Fibroblast of lung (primary cell): Measurements from ENCODE around the gene CASP4. TPM values are rescaled to one million over a fixed set of nuclear protein-coding genes. Genes with fewer than 3 reads are reported as not detected.
"Not testable (repeated sequence)": the region's sequence is repeated elsewhere in the genome, so short reads cannot be mapped to it uniquely, and the experiment has no call there.

ENCODE experiments used
- DNase-seq, 2 donors: peaks; one replicate each; pipeline versions ENCODE4 v3.0.0 to v3.0.0-alpha.2; 2010; ENCODE audit warnings: low read depth in 2 of 2
- H2AFZ ChIP-seq: 2 replicates; pipeline ENCODE4 v1.5.1; 2012; ENCODE audit warnings: low read length, control low read depth, inconsistent platforms
- H3K27ac ChIP-seq: 2 replicates; pipeline ENCODE4 v1.5.1; 2011; ENCODE audit warnings: low read length, control low read depth; ENCODE audit not compliant: insufficient read depth
- H3K27me3 ChIP-seq: 2 replicates; pipeline ENCODE4 v1.5.1; 2011; ENCODE audit warnings: mild to moderate bottlenecking, low read length; ENCODE audit not compliant: control insufficient read depth, insufficient read depth
- H3K36me3 ChIP-seq: 2 replicates; pipeline ENCODE4 v1.5.1; 2011; ENCODE audit warnings: low read length; ENCODE audit not compliant: control insufficient read depth, insufficient read depth
- H3K4me1 ChIP-seq: 2 replicates; pipeline ENCODE4 v1.5.1; 2011; ENCODE audit warnings: low read length; ENCODE audit not compliant: control insufficient read depth, insufficient read depth; ENCODE audit errors: extremely low read depth
- H3K4me2 ChIP-seq: 2 replicates; pipeline ENCODE4 v1.5.1; 2011; ENCODE audit warnings: low read length, control low read depth; ENCODE audit not compliant: insufficient read depth; ENCODE audit errors: extremely low read depth
- H3K4me3 ChIP-seq, 4 experiments: fragments of 200-600 bp in 1 of 4; sonication (generic) in 1 of 4; replicated peaks in 1 of 4; 2 replicates each; pipeline ENCODE4 v1.5.1; 2011 to 2016; ENCODE audit warnings: low read length in 4 of 4, low read depth in 3 of 4, mild to moderate bottlenecking in 3 of 4, control low read depth in 2 of 4, inconsistent platforms in 1 of 4, mixed read lengths in 1 of 4; ENCODE audit not compliant: insufficient read depth in 1 of 4; ENCODE audit errors: control extremely low read depth in 1 of 4
- H3K79me2 ChIP-seq: 2 replicates; pipeline ENCODE4 v1.5.1; 2012; ENCODE audit warnings: mild to moderate bottlenecking, low read length, inconsistent platforms; ENCODE audit not compliant: control insufficient read depth, insufficient read depth
- H3K9ac ChIP-seq: 2 replicates; pipeline ENCODE4 v1.5.1; 2011; ENCODE audit warnings: mild to moderate bottlenecking, low read length, control low read depth; ENCODE audit not compliant: insufficient read depth
- H3K9me3 ChIP-seq: 2 replicates; pipeline ENCODE4 v1.5.1; 2012; ENCODE audit warnings: low read depth, low read length; ENCODE audit not compliant: control insufficient read depth, insufficient read depth
- H4K20me1 ChIP-seq: 2 replicates; pipeline ENCODE4 v1.5.1; 2011; ENCODE audit warnings: low read length; ENCODE audit not compliant: control insufficient read depth, insufficient read depth; ENCODE audit errors: extremely low read depth
- CTCF ChIP-seq, 2 donors: IDR thresholded peaks in 1 of 2; conservative IDR thresholded peaks in 1 of 2; 1 replicate in 1 of 2; 2 replicates in 1 of 2; pipeline ENCODE4 v1.5.1; 2011 to 2012; ENCODE audit warnings: low read length in 2 of 2, control low read depth in 1 of 2, inconsistent platforms in 1 of 2, low read depth in 1 of 2, mild to moderate bottlenecking in 1 of 2
- EZH2 ChIP-seq: IDR thresholded peaks from 2 replicates; pipeline ENCODE4 v1.5.1; 2012; ENCODE audit warnings: low read length, control low read depth, mild to moderate bottlenecking; ENCODE audit errors: missing control alignments
- polyA plus RNA-seq, 2 donors: library from polyadenylated mRNA; depleted of rRNA in 1 of 2; stranded (reverse) in 1 of 2; unstranded in 1 of 2; fragments of >200 nt; gene quantifications; 2 replicates each; pipeline ENCODE4 v1.2.1, GENCODE V29; 2011 to 2012; ENCODE audit warnings: missing spikeins in 1 of 2
- total RNA-seq: library from RNA; depleted of rRNA; stranded (reverse); fragments of >200 nt; gene quantifications from 2 replicates; pipeline ENCODE4 v1.2.1, GENCODE V29; 2014

CASP4 gene
- total and polyA plus RNA-seq, 2 donors (not counting 1 experiment from before 2014, with no cell fraction given) = 196 to 204 TPM

GRCh38 chr11:104934594-104934993 is 33.8 kb downstream of the CASP4 start:
- Histone ChIP-seq H3K9me3 (no peaks in the 10 kb centered on the region), H4K20me1 (no peaks in the 10 kb centered on the region), H3K4me3 (no peak overlapping the region), H3K79me2 (no peaks in the 10 kb centered on the region), H3K36me3 (no peaks in the 10 kb centered on the region), H3K4me1 (no peaks in the 10 kb centered on the region), H3K27ac (no peak overlapping the region), H3K27me3 (no peaks in the 10 kb centered on the region), H3K4me2 (no peak overlapping the region), H3K9ac (no peak overlapping the region), H2AFZ (no peak overlapping the region)
- TF ChIP-seq EZH2 = no peak
- TF ChIP-seq CTCF (conservative IDR thresholded peaks at IDR 0.05 in 1 of 2, IDR thresholded peaks at IDR 0.05 in 1 of 2; ENCODE audit: low read depth in 1 of 2, low read length in 2 of 2) = no peak
- no peak for DNase-seq

GRCh38 chr11:104934073-104934472 is 34.3 kb downstream of the CASP4 start:
- H3K4me1 ChIP-seq, DNase-seq, H3K27ac ChIP-seq, H4K20me1 ChIP-seq, H3K36me3 ChIP-seq, H3K9ac ChIP-seq, H3K4me2 ChIP-seq, H2AFZ ChIP-seq, H3K79me2 ChIP-seq, H3K27me3 ChIP-seq, H3K4me3 ChIP-seq, H3K9me3 ChIP-seq: not testable (repeated sequence)

GRCh38 chr11:104928811-104929210 is 39.6 kb downstream of the CASP4 start:
- no peaks in the 10 kb centered on the region for H4K20me1 ChIP-seq
- no peak overlapping the region for H3K4me3 ChIP-seq
- H3K79me2 ChIP-seq = no peaks in the 10 kb centered on the region
- H3K4me2 ChIP-seq = no peak overlapping the region
- H3K9me3 ChIP-seq = no peaks in the 10 kb centered on the region
- no peaks in the 10 kb centered on the region for H3K4me1 ChIP-seq
- TF ChIP-seq CTCF (conservative IDR thresholded peaks at IDR 0.05 in 1 of 2, IDR thresholded peaks at IDR 0.05 in 1 of 2; ENCODE audit: low read depth in 1 of 2, low read length in 2 of 2) (no peak), EZH2 (no peak)
- no peaks in the 10 kb centered on the region for H3K27me3 ChIP-seq
- no peak overlapping the region for H3K27ac ChIP-seq
- no peak overlapping the region for H2AFZ ChIP-seq
- no peaks in the 10 kb centered on the region for H3K36me3 ChIP-seq
- DNase-seq = no peak
- H3K9ac ChIP-seq = no peak overlapping the region
